Testis (tissue), 3 donors: Measurements from ENCODE around the gene CLDN17. TPM values are rescaled to one million over a fixed set of nuclear protein-coding genes. Genes with fewer than 3 reads are reported as not detected.

Experiments used
- DNase-seq: peaks from one replicate; pipeline ENCODE4 v3.0.0-alpha.2; 2019
- H3K27ac ChIP-seq, 2 donors: fragments of 200-600 bp; sonication (generic); one replicate each; pipeline ENCODE4 v1.5.1; 2019
- H3K27me3 ChIP-seq: fragments of 200-600 bp; sonication (generic); one replicate; pipeline ENCODE4 v1.5.1; 2019
- H3K36me3 ChIP-seq: fragments of 200-600 bp; sonication (generic); one replicate; pipeline ENCODE4 v1.5.1; 2017; ENCODE audit warnings: low read depth; ENCODE audit errors: missing control alignments
- H3K4me1 ChIP-seq: fragments of 200-600 bp; sonication (generic); one replicate; pipeline ENCODE4 v1.5.1; 2019
- H3K4me3 ChIP-seq, 2 donors: fragments of 200-600 bp; sonication (generic); one replicate each; pipeline ENCODE4 v1.5.1; 2017 to 2019
- H3K9me3 ChIP-seq: fragments of 200-600 bp; sonication (generic); one replicate; pipeline ENCODE4 v1.5.1; 2017
- CTCF ChIP-seq, 3 experiments: fragments of 450-650 bp in 2 of 3; fragments of 200-600 bp in 1 of 3; sonication (generic) in 1 of 3; IDR thresholded peaks; one replicate each; pipeline ENCODE4 v1.5.1; 2016 to 2019; ENCODE audit warnings: antibody characterized with exemption in 3 of 3, mild to moderate bottlenecking in 2 of 3, moderate library complexity in 1 of 3
- POLR2A ChIP-seq: fragments of 450-650 bp; IDR thresholded peaks from one replicate; pipeline ENCODE4 v1.6.1; 2017; ENCODE audit warnings: antibody characterized with exemption, mild to moderate bottlenecking, moderate library complexity
- WGBS, 2 donors: methylation state at CpG; one replicate each; pipeline ENCODE4 v1.1.5; 2018; 5-methylcytosine and 5-hydroxymethylcytosine counted together
- intact Hi-C: fragments of 100-400 bp; cut with DNase I; formaldehyde crosslinking; loops from one replicate; pipeline ENCODE4 v1.15.1; 2023; ENCODE audit warnings: low total_unique reads
- polyA plus RNA-seq: library from polyadenylated mRNA; stranded (reverse); fragments of 350-450 nt; fragmentation: Illumina TruSeq; extraction: RNeasy Lipid Tissue Mini Kit (QIAGEN cat#74804); gene quantifications from one replicate; pipeline ENCODE4 v1.2.3, GENCODE V29; 2014; ENCODE audit warnings: low read depth, low replicate concordance; ENCODE audit not compliant: insufficient read depth
- total RNA-seq, 2 donors: library from RNA; depleted of rRNA; stranded (reverse); fragments of >200 nt; gene quantifications; one replicate each; pipeline ENCODE4 v1.2.3, GENCODE V29; 2016

Gene CLDN17
- total and polyA plus RNA-seq, 3 donors from 2014 or later = 0.46 TPM; not detected in 2

GRCh38 chr21:30146558-30147282 is 19.9 kb downstream of the CLDN17 start:
- intact Hi-C loops = no loop called here
- H3K27ac ChIP-seq = no peak overlapping the region
- H3K4me1 ChIP-seq = no peaks in the 10 kb centered on the region
- TF ChIP-seq CTCF (IDR thresholded peaks at IDR 0.05) (no peak), POLR2A (no peak)
- peak overlapping the region; percentile 19 to 29 for H3K4me3 ChIP-seq
- WGBS, 2 donors = 60 to 70% methylated on average over 16 of the region's 16 CpGs
- no peaks in the 10 kb centered on the region for H3K27me3 ChIP-seq
- no peak for DNase-seq
- H3K36me3 ChIP-seq = no peaks in the 10 kb centered on the region
- no peaks in the 10 kb centered on the region for H3K9me3 ChIP-seq

GRCh38 chr21:30138483-30138882 is 28.1 kb downstream of the CLDN17 start:
- no peak for DNase-seq
- Histone ChIP-seq H3K4me3 (no peak overlapping the region), H3K27ac (no peak overlapping the region), H3K36me3 (no peaks in the 10 kb centered on the region), H3K4me1 (no peaks in the 10 kb centered on the region), H3K9me3 (no peaks in the 10 kb centered on the region), H3K27me3 (no peaks in the 10 kb centered on the region)
- TF ChIP-seq POLR2A (no peak), CTCF (IDR thresholded peaks at IDR 0.05) (no peak)
- 80 to 84% methylated on average over 6 of the region's 6 CpGs for whole genome bisulfite sequencing, 2 donors
- intact Hi-C loops = no loop called here

- WGBS, 2 donors = 64 to 78% methylated on average over 16 to 18 of the region's 18 CpGs
- no peak for DNase-seq
- no peaks in the 10 kb centered on the region for H3K27me3 ChIP-seq
- H3K36me3 ChIP-seq = no peaks in the 10 kb centered on the region
- H3K4me1 ChIP-seq = no peaks in the 10 kb centered on the region
- intact Hi-C loops = no loop called here
- TF ChIP-seq POLR2A (no peak), CTCF (IDR thresholded peaks at IDR 0.05) (no peak)
- no peaks in the 10 kb centered on the region for H3K9me3 ChIP-seq
- no peak overlapping the region for H3K27ac ChIP-seq
- H3K4me3 ChIP-seq = no peak overlapping the region
Observed at GRCh38 chr21:30129246-30129645, 37.4 kb downstream of the CLDN17 start.

- Histone ChIP-seq H3K27me3 (no peaks in the 10 kb centered on the region), H3K9me3 (no peaks in the 10 kb centered on the region), H3K27ac (no peak overlapping the region), H3K36me3 (no peaks in the 10 kb centered on the region), H3K4me3 (no peak overlapping the region), H3K4me1 (no peaks in the 10 kb centered on the region)
- no peak for TF ChIP-seq POLR2A
- no peak for TF ChIP-seq CTCF (IDR thresholded peaks at IDR 0.05)
- no peak for DNase-seq
- intact Hi-C loops = no loop called here
Observed at GRCh38 chr21:30126576-30126975, 40.0 kb downstream of the CLDN17 start.

- DNase-seq = no peak
- Histone ChIP-seq H3K36me3 (no peaks in the 10 kb centered on the region), H3K4me3 (no peak overlapping the region), H3K4me1 (no peaks in the 10 kb centered on the region), H3K27me3 (no peaks in the 10 kb centered on the region), H3K27ac (no peak overlapping the region), H3K9me3 (no peaks in the 10 kb centered on the region)
- WGBS, 2 donors = 37 to 51% methylated on average over 2 of the region's 2 CpGs
- intact Hi-C loops = no loop called here
- no peak for TF ChIP-seq CTCF (IDR thresholded peaks at IDR 0.05)
- no peak for TF ChIP-seq POLR2A
Observed at GRCh38 chr21:30117631-30118030, 49.0 kb downstream of the CLDN17 start.
